H7 (cell line): ENCODE data around the gene PRKAR1B. TPM values are rescaled to one million over a fixed set of nuclear protein-coding genes. Genes with fewer than 3 reads are reported as not detected.

ENCODE experiments used
- DNase-seq: peaks from one replicate; pipeline ENCODE4 v3.0.0; 2012
- H3K27me3 ChIP-seq: 2 replicates; pipeline ENCODE4 v1.6.0; 2011; ENCODE audit warnings: mild to moderate bottlenecking, low read length; ENCODE audit not compliant: control insufficient read depth, insufficient read depth
- H3K36me3 ChIP-seq: replicated peaks from 2 replicates; pipeline ENCODE4 v1.5.1; 2011; ENCODE audit warnings: low read length; ENCODE audit not compliant: control insufficient read depth, insufficient read depth
- H3K4me3 ChIP-seq: 2 replicates; pipeline ENCODE4 v1.5.1; 2011; ENCODE audit warnings: low read depth, mild to moderate bottlenecking, control low read depth, low read length, moderate library complexity; ENCODE audit not compliant: insufficient read depth
- total RNA-seq: library from RNA; depleted of rRNA; stranded (reverse); fragments of >200 nt; shearing (Covaris generic); gene quantifications from 2 replicates; pipeline ENCODE4 v1.2.3, GENCODE V29; 2014

The PRKAR1B gene
- total RNA-seq, 1 experiment from 2014 or later, result 32.4 TPM

DNA sequence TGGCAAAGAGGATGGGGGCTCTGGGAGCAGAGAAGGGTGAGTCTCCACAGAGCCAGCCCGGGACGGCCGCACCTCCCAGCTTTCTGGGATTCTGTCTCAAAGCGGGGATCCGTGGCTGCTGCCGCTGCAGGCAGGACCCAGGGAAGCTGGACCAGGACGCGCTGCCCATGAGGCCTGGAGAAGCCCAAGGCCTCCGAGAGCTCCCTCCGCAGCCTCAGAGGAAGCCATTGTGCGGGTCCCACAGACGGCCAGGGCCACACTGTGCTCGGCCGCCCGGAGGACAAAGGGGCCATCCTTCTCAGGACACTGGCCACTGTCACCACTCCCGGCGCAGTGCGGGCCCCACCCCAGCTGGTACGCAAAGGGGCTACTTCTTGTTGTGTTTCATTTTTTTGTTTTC, 128.2 kb downstream of the PRKAR1B start:
- H3K27me3 ChIP-seq, result no peaks in the 10 kb centered on the region
- no peaks in the 10 kb centered on the region; the same call in 1 of the 2 replicates for H3K36me3 ChIP-seq
- no peak for DNase-seq
- no peak overlapping the region for H3K4me3 ChIP-seq

DNA sequence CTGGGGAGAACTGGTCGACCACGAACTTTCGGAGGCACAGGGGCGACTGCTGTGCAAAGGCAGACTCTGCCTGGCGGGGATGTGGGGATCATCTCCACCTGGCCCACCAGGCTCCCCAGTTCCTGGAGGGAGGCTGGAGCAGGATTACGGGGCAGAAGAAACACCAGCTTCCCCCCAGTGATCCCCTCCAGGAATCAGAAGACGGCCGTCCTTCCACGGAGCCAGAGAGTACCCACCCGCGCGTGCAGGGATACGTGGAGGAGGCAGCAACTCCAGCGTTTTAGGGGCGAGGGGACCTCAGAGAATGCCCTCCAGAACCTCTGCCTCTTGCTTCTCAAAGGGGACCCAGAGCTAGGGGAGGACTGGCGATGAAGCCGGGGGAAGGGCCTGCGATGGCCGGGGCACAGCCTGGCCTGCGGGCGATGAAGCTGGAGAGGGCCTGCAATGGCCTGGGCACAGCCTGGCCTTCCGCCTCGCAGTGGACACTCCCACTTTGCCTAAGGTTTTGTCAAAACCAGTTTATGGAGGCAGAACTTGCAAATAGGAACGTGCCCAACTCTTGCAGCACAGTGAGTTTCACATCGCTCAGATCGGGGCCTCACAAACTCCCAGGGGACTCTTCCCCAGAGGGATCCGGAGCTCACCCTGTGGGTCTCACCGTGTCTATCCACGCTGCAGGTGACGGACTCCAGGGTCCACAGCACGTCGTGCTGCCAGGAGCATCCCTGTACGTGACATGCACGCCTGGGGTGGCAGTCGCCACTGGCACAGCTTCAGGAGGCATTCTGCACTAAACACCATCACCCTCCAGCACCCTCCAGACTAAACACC, 129.5 kb downstream of the PRKAR1B start:
- DNase-seq, result no peak
- H3K36me3 ChIP-seq, result no peaks in the 10 kb centered on the region; the same call in 1 of the 2 replicates
- H3K4me3 ChIP-seq, result no peak overlapping the region
- H3K27me3 ChIP-seq, result no peaks in the 10 kb centered on the region

DNA sequence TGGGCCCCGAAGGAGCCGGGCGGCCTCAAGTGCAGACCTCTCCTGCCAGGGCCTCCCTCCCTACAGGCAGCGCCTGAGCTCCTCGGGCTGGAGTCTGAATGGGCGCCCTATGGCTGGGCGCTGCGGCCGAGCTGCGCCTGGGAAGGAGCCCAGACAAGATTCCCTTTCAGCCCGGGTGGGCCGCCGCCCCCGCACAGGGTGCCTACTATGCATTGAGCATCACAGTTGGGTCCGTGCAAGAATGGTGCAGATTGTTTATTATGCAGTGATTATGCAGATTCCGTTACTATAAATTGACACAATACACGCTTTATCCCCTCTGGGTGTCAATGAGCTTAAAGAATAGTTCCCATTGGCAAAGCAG, 130.3 kb downstream of the PRKAR1B start:
- DNase-seq, result no peak

DNA sequence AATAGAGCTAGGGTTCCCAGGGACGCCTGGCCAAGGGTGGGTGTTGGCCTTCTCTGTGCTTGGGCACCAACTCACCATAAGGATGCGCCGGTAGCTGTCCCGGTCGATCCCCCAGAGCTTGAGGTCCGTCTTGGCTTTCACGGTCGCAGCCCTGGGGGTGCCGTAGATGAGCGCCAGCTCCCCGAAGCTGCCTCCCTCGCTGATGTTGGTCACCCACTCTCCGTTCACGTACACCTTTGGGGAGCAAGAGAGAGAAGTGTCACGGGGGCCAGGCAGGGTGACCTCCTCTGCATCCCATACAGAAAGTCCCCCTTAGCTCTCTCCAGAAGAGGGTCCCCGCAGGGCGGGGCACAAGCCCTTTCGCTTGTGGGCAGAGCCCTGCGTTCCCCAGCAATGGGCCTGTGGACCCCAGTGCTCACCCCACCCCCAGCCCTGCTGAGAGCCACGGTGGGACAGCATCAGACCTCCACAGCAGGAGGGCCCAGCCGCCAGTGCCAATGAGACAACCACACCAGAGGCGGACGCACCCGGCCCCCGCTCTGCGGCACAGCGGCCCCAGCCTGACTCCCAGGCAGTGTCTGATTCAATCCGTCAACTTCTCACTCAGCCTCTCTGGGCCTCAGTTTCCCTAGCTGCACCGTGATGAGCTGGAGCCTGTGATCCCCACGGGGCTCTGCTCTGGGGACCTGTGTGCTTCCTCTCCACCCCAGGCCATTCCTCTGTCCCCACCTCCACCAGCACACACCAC, 130.8 kb downstream of the PRKAR1B start:
- Histone ChIP-seq H3K27me3 (no peaks in the 10 kb centered on the region), H3K36me3 (no peaks in the 10 kb centered on the region; the same call in 1 of the 2 replicates), H3K4me3 (no peak overlapping the region)
- no peak for DNase-seq

More for the DNA sequence above, 130.3 kb downstream of the PRKAR1B start:
- Histone ChIP-seq H3K27me3 (no peaks in the 10 kb centered on the region), H3K36me3 (no peaks in the 10 kb centered on the region; the same call in 1 of the 2 replicates), H3K4me3 (no peak overlapping the region)

DNA sequence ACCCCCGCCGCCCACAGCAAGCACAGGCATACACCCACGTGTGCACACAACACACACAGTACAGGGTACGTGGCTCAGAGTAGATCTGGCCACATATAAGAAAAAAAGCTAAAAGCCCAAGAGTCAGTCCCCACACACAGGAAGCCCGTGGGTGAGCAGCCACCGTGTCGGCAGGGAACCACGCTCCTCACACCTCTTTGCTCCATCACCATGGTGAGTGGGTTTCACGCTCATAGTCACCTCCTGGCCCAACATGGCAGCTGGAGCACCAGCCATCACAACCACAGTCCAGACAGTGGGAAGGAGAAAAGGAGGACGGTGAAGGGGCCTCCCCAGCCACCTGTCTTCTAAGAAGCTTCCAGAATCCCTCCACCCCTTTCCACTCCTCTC, 131.5 kb downstream of the PRKAR1B start:
- DNase-seq, result no peak
- H3K36me3 ChIP-seq, result no peaks in the 10 kb centered on the region; the same call in 1 of the 2 replicates
- no peaks in the 10 kb centered on the region for H3K27me3 ChIP-seq
- H3K4me3 ChIP-seq, result no peak overlapping the region

DNA sequence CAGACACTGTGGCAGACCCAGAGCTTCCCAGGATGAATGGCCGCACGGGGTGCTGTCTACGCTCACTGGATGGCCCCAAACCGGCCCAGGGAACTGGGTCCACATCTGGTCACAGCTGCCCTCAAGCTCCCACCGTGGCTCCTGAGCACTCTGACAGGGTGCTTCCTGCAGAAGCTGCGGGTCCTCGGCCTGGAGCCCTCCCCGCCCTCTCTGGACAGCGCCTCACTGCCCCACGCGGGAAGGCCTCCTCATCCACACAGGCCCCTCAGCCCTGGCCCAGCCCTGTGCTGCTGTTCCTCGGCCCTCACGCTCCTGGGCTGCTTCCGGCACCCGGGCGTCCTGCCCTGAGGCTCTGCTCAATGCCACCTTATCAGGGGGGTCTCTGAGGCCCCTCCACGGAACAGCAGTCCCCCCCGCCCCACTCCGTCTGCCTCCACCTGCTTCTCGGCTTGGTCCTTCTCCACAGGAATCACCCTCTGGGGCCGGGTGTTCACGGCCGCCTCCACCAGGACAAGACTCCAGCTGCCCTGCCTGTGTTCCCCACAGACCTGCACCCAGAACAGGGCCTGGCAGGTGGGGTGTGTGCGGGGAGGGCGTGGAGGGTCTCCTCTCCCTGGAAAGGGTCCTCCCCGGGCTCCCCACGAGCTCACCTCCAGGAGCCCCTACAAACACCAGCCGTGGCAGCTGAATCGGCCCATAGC, 132.0 kb downstream of the PRKAR1B start:
- Histone ChIP-seq H3K4me3 (no peak overlapping the region), H3K27me3 (no peaks in the 10 kb centered on the region), H3K36me3 (no peaks in the 10 kb centered on the region; the same call in 1 of the 2 replicates)
- DNase-seq, result no peak

DNA sequence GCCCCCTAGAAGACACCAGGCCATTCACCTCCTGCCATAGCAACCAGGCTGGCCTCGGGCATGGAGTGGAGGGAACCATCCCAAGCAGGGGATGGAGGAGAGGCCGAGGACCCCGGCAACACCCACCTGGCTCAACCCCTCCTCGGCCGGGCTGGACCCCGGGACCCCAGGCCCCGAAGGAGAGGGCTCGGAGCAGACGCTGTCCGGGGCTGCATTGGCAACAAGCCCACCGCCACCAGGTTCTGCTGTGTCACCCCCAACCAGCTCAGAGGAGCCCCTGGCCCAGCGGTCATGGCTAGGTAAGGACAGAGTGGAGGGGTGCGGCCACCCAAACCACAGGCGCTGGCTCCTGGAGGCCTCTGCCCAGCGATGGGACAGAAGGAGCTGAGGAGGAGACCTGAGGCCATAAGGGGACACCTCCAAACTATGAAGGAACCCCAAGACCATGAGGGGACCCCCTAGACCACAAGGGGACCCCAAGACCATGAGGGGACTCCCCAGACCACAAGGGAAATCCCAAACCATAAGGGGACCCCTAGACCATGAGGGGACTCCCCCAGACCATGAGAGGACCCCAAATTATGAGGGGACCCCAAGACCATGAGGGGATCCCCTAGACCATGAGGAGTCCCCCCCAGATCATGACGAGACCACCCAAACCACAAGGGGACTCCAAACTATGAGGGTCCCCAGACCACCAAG, 132.7 kb downstream of the PRKAR1B start:
- no peak for DNase-seq
- Histone ChIP-seq H3K4me3 (no peak overlapping the region), H3K27me3 (no peaks in the 10 kb centered on the region), H3K36me3 (no peaks in the 10 kb centered on the region; the same call in 1 of the 2 replicates)

DNA sequence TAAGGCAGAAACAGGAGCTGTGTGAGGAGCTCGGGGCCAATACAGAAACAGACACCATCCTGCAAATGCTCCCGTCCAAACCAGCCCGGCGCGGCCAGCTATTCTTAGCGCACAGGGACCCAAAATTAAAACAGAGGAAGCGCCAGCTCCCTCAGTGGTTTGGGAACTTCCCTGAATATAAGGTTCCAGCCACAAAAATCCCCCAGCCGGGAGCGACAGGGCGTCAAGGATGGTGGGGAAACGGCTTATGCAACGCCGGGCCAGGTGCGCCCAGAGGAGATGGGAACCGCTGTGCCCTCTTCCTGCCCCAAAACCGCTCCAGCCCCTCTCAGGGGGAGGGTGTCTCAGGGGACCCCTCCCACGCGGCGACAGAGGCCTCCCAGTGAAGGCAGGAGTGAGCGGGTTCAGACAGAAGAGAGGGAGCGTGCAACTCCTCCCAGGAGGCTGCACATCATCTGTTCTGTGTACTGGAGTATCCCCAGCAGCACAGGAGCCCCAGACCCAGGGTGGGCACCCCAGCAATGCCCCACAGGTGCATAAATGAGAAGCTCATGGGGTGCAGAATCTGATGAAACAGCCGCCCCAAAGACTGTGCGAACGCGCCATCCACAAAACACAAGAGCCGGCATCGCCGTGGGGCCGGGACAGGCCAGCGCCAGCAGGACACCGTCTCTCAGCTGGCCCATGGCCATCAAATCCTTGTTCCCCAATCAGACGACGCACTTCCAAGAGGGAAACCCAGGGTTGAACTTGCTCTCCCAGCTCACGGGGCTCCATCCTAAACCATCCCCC, 133.6 kb downstream of the PRKAR1B start:
- H3K4me3 ChIP-seq, result no peak overlapping the region
- H3K27me3 ChIP-seq, result no peaks in the 10 kb centered on the region
- H3K36me3 ChIP-seq, result peaks cover 1% of the 10 kb centered on the region
- DNase-seq, result no peak

DNA sequence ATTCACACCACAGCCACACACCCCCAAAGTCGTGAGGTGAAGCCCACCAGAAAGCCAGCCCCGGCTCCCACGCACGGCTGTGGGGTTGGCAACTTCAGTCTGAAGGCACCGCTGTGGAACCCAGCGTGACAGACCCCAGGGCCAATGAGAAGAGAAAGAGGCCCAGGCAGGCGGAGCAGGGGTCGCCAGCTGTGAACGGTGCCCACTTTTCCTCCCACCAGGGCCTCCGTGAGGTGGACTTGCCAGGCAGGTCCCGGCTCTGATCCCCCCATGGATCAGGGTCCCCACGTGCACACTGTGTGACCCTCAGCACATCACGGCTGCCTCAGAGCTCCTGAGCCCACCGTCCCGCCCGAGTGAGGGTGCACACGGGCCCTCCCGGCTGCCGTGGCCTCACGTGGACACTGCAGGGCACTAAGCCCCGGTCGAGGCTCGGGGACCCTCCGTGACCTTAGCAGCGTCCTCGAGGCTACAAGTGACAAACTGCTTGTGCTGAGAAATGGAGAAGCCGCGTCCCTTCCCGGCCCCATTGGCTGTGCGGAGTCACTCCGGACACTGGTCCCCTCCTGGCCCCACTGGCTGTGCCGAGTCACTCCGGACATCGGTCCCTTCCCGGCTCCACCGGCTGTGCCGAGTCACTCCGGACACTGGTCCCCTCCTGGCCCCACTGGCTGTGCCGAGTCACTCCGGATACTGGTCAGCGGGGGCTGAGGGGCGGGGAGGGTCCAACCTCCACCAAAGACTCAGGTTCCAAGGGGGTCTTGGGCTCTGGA, 135.0 kb downstream of the PRKAR1B start:
- no peak for DNase-seq
- no peaks in the 10 kb centered on the region for H3K27me3 ChIP-seq
- peaks cover 1% of the 10 kb centered on the region for H3K36me3 ChIP-seq
- no peak overlapping the region for H3K4me3 ChIP-seq

DNA sequence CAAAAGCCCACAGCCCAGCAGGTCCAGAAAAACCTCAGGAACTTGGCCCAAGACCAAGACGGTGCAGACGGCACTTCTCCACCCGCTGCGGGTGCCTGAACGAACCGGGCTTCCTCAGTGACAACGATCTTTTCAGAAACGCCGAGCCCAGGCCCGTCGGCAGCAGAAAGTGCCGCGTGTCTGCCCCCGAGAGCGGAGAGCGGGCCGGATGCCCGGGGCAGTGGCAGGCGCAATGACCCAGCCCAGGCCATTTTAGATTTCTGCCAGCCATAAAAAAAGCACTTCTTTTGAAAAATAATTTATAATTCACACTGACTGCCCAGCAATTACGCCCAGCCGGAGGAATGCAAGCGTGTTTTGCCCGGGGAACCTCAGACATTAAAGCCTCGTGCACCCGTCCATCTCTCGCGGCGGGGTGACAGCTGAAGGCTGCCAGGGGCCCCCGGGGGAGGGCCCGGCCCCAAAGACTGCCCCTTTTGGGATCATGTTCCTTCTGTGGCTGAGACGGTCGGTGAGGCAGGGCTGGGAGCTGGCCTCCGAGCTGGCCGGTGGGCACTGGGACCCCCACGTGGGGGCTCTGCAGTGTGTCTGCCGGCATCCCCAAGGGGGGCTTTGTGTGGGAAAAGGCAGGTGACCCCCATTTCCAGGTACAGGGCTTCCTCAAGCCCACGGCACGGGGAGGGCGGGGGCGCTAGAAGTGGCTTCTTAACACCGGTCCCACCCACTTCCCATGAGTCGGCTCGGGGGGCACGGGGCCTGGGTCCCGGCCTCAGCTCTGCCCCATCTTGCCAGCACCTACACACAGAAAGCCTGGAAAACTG, 136.1 kb downstream of the PRKAR1B start:
- DNase-seq, result no peak
- Histone ChIP-seq H3K4me3 (no peak overlapping the region), H3K27me3 (no peaks in the 10 kb centered on the region), H3K36me3 (peaks cover 1% of the 10 kb centered on the region)

DNA sequence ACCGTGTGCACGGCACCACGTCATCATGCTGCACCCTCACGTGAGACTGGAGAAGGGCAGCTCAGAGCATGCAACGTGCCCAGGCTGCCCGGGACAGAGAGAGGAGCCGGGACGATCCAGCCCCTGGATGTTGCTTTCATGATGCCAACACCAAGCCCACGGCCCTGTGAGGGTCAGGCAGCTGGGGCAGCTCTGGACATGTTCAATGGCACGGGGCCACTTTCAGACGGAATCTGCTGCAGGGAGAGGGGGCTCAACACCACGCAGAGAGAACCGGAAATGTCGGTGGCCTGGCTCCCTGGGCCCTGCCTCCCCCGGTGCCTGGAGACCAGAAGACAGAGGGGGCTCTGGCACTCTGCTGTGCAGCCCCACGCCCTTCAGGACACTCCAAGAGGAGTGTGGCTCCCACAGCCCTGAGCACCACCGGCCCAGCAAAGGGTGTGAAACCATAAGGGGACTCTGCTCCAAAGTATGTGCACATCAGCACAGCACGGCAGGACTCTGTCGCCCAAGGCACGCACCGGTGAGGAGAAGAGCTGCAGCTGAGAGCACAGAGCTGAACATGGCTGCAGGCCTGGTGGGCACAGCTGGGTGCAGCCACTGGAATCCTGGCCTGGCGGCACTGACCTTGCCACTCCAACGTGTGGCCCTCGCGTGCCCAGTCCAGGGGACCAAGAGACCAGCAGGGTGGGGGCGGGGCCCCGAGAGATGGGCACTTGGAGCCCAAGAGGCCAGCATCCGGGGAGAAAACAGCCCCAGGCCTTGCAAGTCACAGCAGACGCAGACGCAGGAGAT, 137.1 kb downstream of the PRKAR1B start:
- no peak for DNase-seq
- H3K36me3 ChIP-seq, result peaks cover 1% of the 10 kb centered on the region; the same call in 1 of the 2 replicates
- H3K4me3 ChIP-seq, result no peak overlapping the region
- H3K27me3 ChIP-seq, result no peaks in the 10 kb centered on the region

DNA sequence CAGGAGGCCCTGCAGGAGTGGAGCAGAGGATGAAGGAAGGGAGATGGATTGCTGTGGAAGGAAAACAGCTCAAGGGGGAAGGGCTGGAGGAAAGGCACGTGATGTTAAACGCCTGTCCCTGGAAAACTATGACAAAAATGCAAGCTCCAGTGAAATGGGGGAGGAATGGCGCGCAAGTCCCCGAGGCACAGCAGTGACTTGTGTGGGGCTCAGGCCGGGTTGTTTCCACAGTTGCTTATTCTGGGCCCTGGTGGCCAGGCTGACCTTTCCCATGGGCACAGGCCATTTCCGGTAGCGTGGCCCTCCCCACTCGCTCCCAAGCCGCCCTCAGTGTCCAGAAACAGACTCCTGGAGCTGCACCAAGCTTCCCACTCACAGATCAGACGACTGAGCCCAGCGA, 139.3 kb downstream of the PRKAR1B start:
- no peak for DNase-seq
- Histone ChIP-seq H3K27me3 (no peaks in the 10 kb centered on the region), H3K4me3 (no peak overlapping the region), H3K36me3 (peaks cover 1% of the 10 kb centered on the region; the same call in 1 of the 2 replicates)
